ENCODE results near the gene SMCO4. TPM values are rescaled to one million over a fixed set of nuclear protein-coding genes. Genes with fewer than 3 reads are reported as not detected.

The SMCO4 gene
- 1 to 10 TPM; 2.7 to 4.6 (median 3.6) TPM for total RNA-seq
- 10.9 TPM for total RNA-seq (2013)

- peak; percentile 36 for TF ChIP-seq CTCF (IDR thresholded peaks at IDR 0.05)
- Histone ChIP-seq H3K27me3 (ENCODE audit: control insufficient read depth, insufficient read depth, low read length) (no peaks in the 10 kb centered on the region), H3K4me1 (ENCODE audit: control insufficient read depth, insufficient read depth, low read length) (peaks cover 16% of the 10 kb centered on the region), H3K4me3 (ENCODE audit: low read length) (peak within 1 kb of the TSS; percentile 66), H3K27ac (ENCODE audit: low read length) (peak within 1 kb of the TSS; percentile 60), H3K9me3 (ENCODE audit: control insufficient read depth, insufficient read depth, low read length) (no peaks in the 10 kb centered on the region), H3K36me3 (ENCODE audit: control insufficient read depth, insufficient read depth, low read length) (no peaks in the 10 kb centered on the region)
- peak; percentile 56 to 82 for DNase-seq
- H3K9me3 Mint-ChIP-seq: no peaks in the 10 kb centered on the region
- H3K27me3 Mint-ChIP-seq (ENCODE audit: low read depth in 2 of 2): peaks cover 3 to 9% of the 10 kb centered on the region in 2 donors
- intact Hi-C loops (cut with micrococcal nuclease): loop anchor here (1.0 kb wide), 1 partner anchor 309 kb away; no protein-coding TSS in a partner anchor
- peak within 1 kb of the TSS; percentile 53 to 85 for H3K27ac Mint-ChIP-seq
- peaks cover 18% of the 10 kb centered on the region in 2 donors for H3K4me1 Mint-ChIP-seq
- ATAC-seq: peak; percentile 71 to 80 (median 73)
- H3K4me3 Mint-ChIP-seq: peak within 1 kb of the TSS; percentile 95
- WGBS (ENCODE audit: insufficient coverage): 4% methylated on average over 59 of the region's 59 CpGs
- H3K36me3 Mint-ChIP-seq: no peaks in the 10 kb centered on the region
Measured at GRCh38 chr11:93543292-93543977, at the start of gene SMCO4. SMCO4 (minus strand) TSS chr11:93543391; CDS start chr11:93479189, 64,202 bp downstream.

- Mint-ChIP-seq H3K9me3 (no peaks in the 10 kb centered on the region), H3K27ac (no peak overlapping the region), H3K4me3 (no peak overlapping the region), H3K4me1 (no peaks in the 10 kb centered on the region), H3K27me3 (ENCODE audit: low read depth in 2 of 2) (peaks cover 2 to 26% of the 10 kb centered on the region in 2 donors), H3K36me3 (no peaks in the 10 kb centered on the region)
- intact Hi-C loops (cut with micrococcal nuclease): no loop called here
- 76% methylated on average over 5 of the region's 6 CpGs for WGBS (ENCODE audit: insufficient coverage)
- Histone ChIP-seq H3K9me3 (ENCODE audit: control insufficient read depth, insufficient read depth, low read length) (no peaks in the 10 kb centered on the region), H3K4me1 (ENCODE audit: control insufficient read depth, insufficient read depth, low read length) (no peaks in the 10 kb centered on the region), H3K27me3 (ENCODE audit: control insufficient read depth, insufficient read depth, low read length) (no peaks in the 10 kb centered on the region), H3K36me3 (ENCODE audit: control insufficient read depth, insufficient read depth, low read length) (no peaks in the 10 kb centered on the region), H3K4me3 (ENCODE audit: low read length) (no peak overlapping the region), H3K27ac (ENCODE audit: low read length) (no peak overlapping the region)
- DNase-seq: no peak
- TF ChIP-seq CTCF (IDR thresholded peaks at IDR 0.05): no peak
- ATAC-seq: no peak
Measured at GRCh38 chr11:93591247-93591898, 48.2 kb upstream of the SMCO4 start.

GRCh38 chr11:93589347-93589746 is 46.2 kb upstream of the SMCO4 start:
- no peak overlapping the region for H3K27ac Mint-ChIP-seq
- no peaks in the 10 kb centered on the region for H3K36me3 Mint-ChIP-seq
- DNase-seq (no peak), ATAC-seq (no peak)
- Histone ChIP-seq H3K4me3 (ENCODE audit: low read length) (no peak overlapping the region), H3K27me3 (ENCODE audit: control insufficient read depth, insufficient read depth, low read length) (no peaks in the 10 kb centered on the region), H3K9me3 (ENCODE audit: control insufficient read depth, insufficient read depth, low read length) (no peaks in the 10 kb centered on the region), H3K36me3 (ENCODE audit: control insufficient read depth, insufficient read depth, low read length) (no peaks in the 10 kb centered on the region), H3K27ac (ENCODE audit: low read length) (no peak overlapping the region), H3K4me1 (ENCODE audit: control insufficient read depth, insufficient read depth, low read length) (no peaks in the 10 kb centered on the region)
- no peak for TF ChIP-seq CTCF (IDR thresholded peaks at IDR 0.05)
- H3K4me1 Mint-ChIP-seq: no peaks in the 10 kb centered on the region
- H3K9me3 Mint-ChIP-seq: no peaks in the 10 kb centered on the region
- H3K4me3 Mint-ChIP-seq: no peak overlapping the region
- H3K27me3 Mint-ChIP-seq (ENCODE audit: low read depth in 2 of 2): peaks cover 2 to 26% of the 10 kb centered on the region in 2 donors
- intact Hi-C loops (cut with micrococcal nuclease): no loop called here
- WGBS (ENCODE audit: insufficient coverage): no CpG with 5 or more reads among the region's 1 CpG
